HepG2 (cell line): ENCODE measurements around the gene CLDN14. TPM values are rescaled to one million over a fixed set of nuclear protein-coding genes. Genes with fewer than 3 reads are reported as not detected.

Experiments
- ARHGAP35 ChIP-seq: sonication (generic); formaldehyde crosslinking; IDR thresholded peaks from 2 replicates; pipeline ENCODE4 v1.9.0; 2022; ENCODE audit warnings: mild to moderate bottlenecking, inconsistent platforms, moderate library complexity, missing genetic modification reagents, borderline replicate concordance
- ATF4 ChIP-seq, 2 experiments: fragments of 450-650 bp in 1 of 2; sonication (generic) in 1 of 2; formaldehyde crosslinking; IDR thresholded peaks; 2 replicates each; pipeline versions ENCODE4 v1.5.0 to v1.8.0; 2020 to 2022; ENCODE audit warnings: mild to moderate bottlenecking in 1 of 2, missing genetic modification reagents in 1 of 2
- EP300 ChIP-seq, 3 experiments: sonication (generic) in 1 of 3; formaldehyde crosslinking in 1 of 3; IDR thresholded peaks; 2 replicates each; pipeline versions ENCODE4 v1.5.1 to v1.6.1; 2011 to 2020; ENCODE audit warnings: low read depth in 2 of 3, low read length in 2 of 3, borderline replicate concordance in 1 of 3, improper control_type of control experiment in 1 of 3, mild to moderate bottlenecking in 1 of 3, missing genetic modification reagents in 1 of 3, moderate library complexity in 1 of 3
- HOXA3 ChIP-seq: sonication (generic); formaldehyde crosslinking; IDR thresholded peaks from 2 replicates; pipeline ENCODE4 v1.5.0; 2020; ENCODE audit warnings: missing genetic modification reagents
- MYPOP ChIP-seq: sonication (generic); formaldehyde crosslinking; IDR thresholded peaks from 2 replicates; pipeline ENCODE4 v1.8.1; 2023; ENCODE audit warnings: mild to moderate bottlenecking, moderate library complexity, missing genetic modification reagents
- PCBP2 ChIP-seq: fragments of 200-400 bp; formaldehyde crosslinking; optimal IDR thresholded peaks from 2 replicates; pipeline ENCODE3; 2018; ENCODE audit warnings: low read length, low read depth; ENCODE audit not compliant: poor library complexity, severe bottlenecking
- RELA ChIP-seq: sonication (generic); formaldehyde crosslinking; IDR thresholded peaks from 2 replicates; pipeline ENCODE4 v1.4.0; 2020; ENCODE audit warnings: missing genetic modification reagents
- SMARCE1 ChIP-seq: fragments of 450-650 bp; IDR thresholded peaks from 2 replicates; pipeline ENCODE4 v1.6.1; 2017; ENCODE audit warnings: borderline replicate concordance
- SRSF9 ChIP-seq: fragments of 200-400 bp; formaldehyde crosslinking; IDR thresholded peaks from 2 replicates; pipeline ENCODE4 v1.6.1; 2018; ENCODE audit warnings: borderline replicate concordance, mild to moderate bottlenecking, low read depth, low read length; ENCODE audit not compliant: insufficient read depth, poor library complexity, severe bottlenecking
- STAG1 ChIP-seq: sonication (generic); formaldehyde crosslinking; IDR thresholded peaks from 2 replicates; pipeline ENCODE4 v1.4.0; 2020; ENCODE audit warnings: missing genetic modification reagents
- WIZ ChIP-seq: sonication (generic); formaldehyde crosslinking; IDR thresholded peaks from 2 replicates; pipeline ENCODE4 v1.5.1; 2020; ENCODE audit warnings: mild to moderate bottlenecking, missing genetic modification reagents
- ZBED4 ChIP-seq: sonication (generic); formaldehyde crosslinking; IDR thresholded peaks from 2 replicates; pipeline ENCODE4 v1.4.0; 2020; ENCODE audit warnings: missing genetic modification reagents, borderline replicate concordance
- ZBTB33 ChIP-seq: sonication (generic); formaldehyde crosslinking; IDR thresholded peaks from 2 replicates; pipeline ENCODE4 v1.4.0; 2020; ENCODE audit warnings: missing genetic modification reagents
- ZNF687 ChIP-seq: sonication (generic); formaldehyde crosslinking; IDR thresholded peaks from 2 replicates; pipeline ENCODE4 v1.5.1; 2020; ENCODE audit warnings: mild to moderate bottlenecking, missing genetic modification reagents, moderate library complexity
- ZNF713 ChIP-seq: sonication (generic); formaldehyde crosslinking; IDR thresholded peaks from 2 replicates; pipeline ENCODE4 v1.4.0; 2020; ENCODE audit warnings: mild to moderate bottlenecking, missing genetic modification reagents
- ZNF773 ChIP-seq: sonication (generic); formaldehyde crosslinking; IDR thresholded peaks from 2 replicates; pipeline ENCODE4 v1.4.0; 2020; ENCODE audit warnings: missing genetic modification reagents, borderline replicate concordance
- polyA plus RNA-seq, 8 experiments: library from polyadenylated mRNA; depleted of rRNA in 3 of 8; stranded (reverse) in 7 of 8; unstranded in 1 of 8; fragments of >200 nt; fragmentation: Illumina TruSeq in 4 of 8; extraction: Trizol in 4 of 8; gene quantifications; 2 replicates each; pipeline versions ENCODE4 v1.2.1 to v1.2.3, GENCODE V29; 2011 to 2016; ENCODE audit warnings: low read depth in 4 of 8, missing spikeins in 1 of 8, mixed read lengths in 1 of 8; ENCODE audit not compliant: insufficient read depth in 1 of 8
- total RNA-seq, 5 experiments: library from RNA; depleted of rRNA; stranded (reverse); fragments of >200 nt; fragmentation: Illumina TruSeq; extraction: Trizol; gene quantifications; 2 replicates each; pipeline ENCODE4 v1.2.3, GENCODE V29; 2016; ENCODE audit warnings: low read depth in 1 of 5

The CLDN14 gene
- total and polyA plus RNA-seq, 2 of the 13 experiments (the other 11 are each of a cell fraction or from before 2014, with no cell fraction given), result 1.1 to 1.4 TPM

GRCh38 chr21:36481639-36482038 lies 1.7 kb upstream of the CLDN14 start (continued):
- TF ChIP-seq ZNF687 (CRISPR knock-in tag) (peak; percentile 55; the same call in 1 of the 2 replicates), RELA (CRISPR knock-in tag) (no peak), ZBED4 (peak; percentile 97), STAG1 (CRISPR knock-in tag) (no peak), SRSF9 (no peak), PCBP2 (no peak), EP300 (IDR thresholded peaks at IDR 0.05; ENCODE audit: low read depth in 2 of 2, low read length in 2 of 2) (peak; percentile 75 to 92; a peak in 3 of 4 replicates), EP300 (CRISPR knock-in tag; IDR thresholded peaks at IDR 0.05; ENCODE audit: borderline replicate concordance) (peak; percentile 51; the same call in 1 of the 2 replicates), MYPOP (CRISPR knock-in tag) (no peak), ATF4 (CRISPR knock-in tag; IDR thresholded peaks at IDR 0.05) (peak in 1 of 2 experiments; percentile 54; a peak in 1 of 4 replicates), ZNF773 (CRISPR knock-in tag) (no peak), HOXA3 (CRISPR knock-in tag) (peak; percentile 85), ZBTB33 (peak; percentile 36; the same call in 1 of the 2 replicates), SMARCE1 (0 out of 2 replicates have a peak, but pooled peaks have one; percentile 13), ZNF713 (CRISPR knock-in tag) (no peak), ARHGAP35 (CRISPR knock-in tag) (0 out of 2 replicates have a peak, but pooled peaks have one; percentile 29), WIZ (CRISPR knock-in tag) (0 out of 2 replicates have a peak, but pooled peaks have one; percentile 14)
